Transverse colon (tissue), 4 donors: ENCODE measurements around the gene BIK. TPM values are rescaled to one million over a fixed set of nuclear protein-coding genes. Genes with fewer than 3 reads are reported as not detected.

Experiments
- DNase-seq: peaks from one replicate; pipeline ENCODE4 v3.0.0-alpha.2; 2019
- H3K27ac ChIP-seq, 4 donors: fragments of 200-600 bp; sonication (generic); 2 replicates each; pipeline ENCODE4 v1.5.1; 2016 to 2018; ENCODE audit warnings: inconsistent platforms in 4 of 4
- H3K27me3 ChIP-seq: fragments of 200-600 bp; sonication (generic); 2 replicates; pipeline ENCODE4 v1.5.1; 2017; ENCODE audit warnings: inconsistent platforms
- H3K36me3 ChIP-seq, 4 donors: fragments of 200-600 bp; sonication (generic); 2 replicates each; pipeline ENCODE4 v1.5.1; 2017 to 2019; ENCODE audit warnings: inconsistent platforms in 4 of 4
- H3K4me1 ChIP-seq, 4 donors: fragments of 200-600 bp; sonication (generic); 2 replicates each; pipeline ENCODE4 v1.5.1; 2017 to 2020; ENCODE audit warnings: inconsistent platforms in 4 of 4
- H3K4me3 ChIP-seq, 4 donors: fragments of 200-600 bp; sonication (generic); 1 replicate in 1 of 4; 2 replicates in 3 of 4; pipeline versions ENCODE4 v1.5.1 to v1.6.1; 2017 to 2019; ENCODE audit warnings: inconsistent platforms in 4 of 4
- H3K9me3 ChIP-seq, 2 donors: fragments of 200-600 bp; sonication (generic); 2 replicates each; pipeline ENCODE4 v1.5.1; 2017 to 2019; ENCODE audit warnings: inconsistent platforms in 2 of 2
- EP300 ChIP-seq: sonication (generic); formaldehyde crosslinking; IDR thresholded peaks from one replicate; pipeline ENCODE4 v1.6.1; 2017; ENCODE audit warnings: antibody characterized with exemption, low read depth
- POLR2A ChIP-seq: fragments of 450-650 bp; IDR thresholded peaks from one replicate; pipeline ENCODE4 v1.6.1; 2016; ENCODE audit warnings: antibody characterized with exemption, mild to moderate bottlenecking, moderate library complexity
- POLR2AphosphoS5 ChIP-seq, 3 donors: sonication (generic); formaldehyde crosslinking; IDR thresholded peaks; one replicate each; pipeline ENCODE4 v1.6.1; 2016; ENCODE audit warnings: antibody characterized with exemption in 3 of 3
- WGBS, 2 donors: methylation state at CpG; one replicate each; pipeline ENCODE4 v1.1.5; 2018; ENCODE audit warnings: low coverage in 1 of 2; 5-methylcytosine and 5-hydroxymethylcytosine counted together
- in situ Hi-C, 4 donors: fragments of 200-750 bp; cut with MboI; loops; one replicate each; pipeline versions ENCODE4 v1.15.0 to v1.15.1; 2017; ENCODE audit warnings: low sequenced_read_pairs in 3 of 4, low pct_ligation_motif_present in 1 of 4, low pct_unique_long_range_greater_than_20kb in 1 of 4
- intact Hi-C: fragments of 100-400 bp; cut with DNase I; formaldehyde crosslinking; loops from one replicate; pipeline ENCODE4 v1.15.1; 2023; ENCODE audit warnings: low total_unique reads
- total RNA-seq, 4 donors: library from RNA; depleted of rRNA; stranded (reverse); fragments of >200 nt; gene quantifications; one replicate each; pipeline ENCODE4 v1.1.0, GENCODE V29; 2016
- TF ChIP-seq, protein P1 (sequence below), 5 experiments: fragments of 200-600 bp in 3 of 5; fragments of 450-650 bp in 2 of 5; sonication (generic) in 3 of 5; IDR thresholded peaks; 1 replicate in 2 of 5; 2 replicates in 3 of 5; pipeline ENCODE4 v1.5.1; 2016 to 2017; ENCODE audit warnings: antibody characterized with exemption in 5 of 5, inconsistent platforms in 3 of 5, mild to moderate bottlenecking in 2 of 5, moderate library complexity in 1 of 5

Gene BIK
- total RNA-seq = 10 to 100 TPM; 10.1 to 23.5 (median 14.4) TPM

- in situ Hi-C loops (no loop called here), intact Hi-C loops (no loop called here)
- TF ChIP-seq POLR2AphosphoS5 (IDR thresholded peaks at IDR 0.05) (peak in 2 of 3 donors; percentile 40 to 41), EP300 (no peak), POLR2A (peak; percentile 48)
- TF ChIP-seq, protein P1, sequence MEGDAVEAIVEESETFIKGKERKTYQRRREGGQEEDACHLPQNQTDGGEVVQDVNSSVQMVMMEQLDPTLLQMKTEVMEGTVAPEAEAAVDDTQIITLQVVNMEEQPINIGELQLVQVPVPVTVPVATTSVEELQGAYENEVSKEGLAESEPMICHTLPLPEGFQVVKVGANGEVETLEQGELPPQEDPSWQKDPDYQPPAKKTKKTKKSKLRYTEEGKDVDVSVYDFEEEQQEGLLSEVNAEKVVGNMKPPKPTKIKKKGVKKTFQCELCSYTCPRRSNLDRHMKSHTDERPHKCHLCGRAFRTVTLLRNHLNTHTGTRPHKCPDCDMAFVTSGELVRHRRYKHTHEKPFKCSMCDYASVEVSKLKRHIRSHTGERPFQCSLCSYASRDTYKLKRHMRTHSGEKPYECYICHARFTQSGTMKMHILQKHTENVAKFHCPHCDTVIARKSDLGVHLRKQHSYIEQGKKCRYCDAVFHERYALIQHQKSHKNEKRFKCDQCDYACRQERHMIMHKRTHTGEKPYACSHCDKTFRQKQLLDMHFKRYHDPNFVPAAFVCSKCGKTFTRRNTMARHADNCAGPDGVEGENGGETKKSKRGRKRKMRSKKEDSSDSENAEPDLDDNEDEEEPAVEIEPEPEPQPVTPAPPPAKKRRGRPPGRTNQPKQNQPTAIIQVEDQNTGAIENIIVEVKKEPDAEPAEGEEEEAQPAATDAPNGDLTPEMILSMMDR (IDR thresholded peaks at IDR 0.05) = peak in 2 of 5 experiments; percentile 13 to 18
- Histone ChIP-seq H3K27ac (peak within 1 kb of the TSS; percentile 47 to 69 (median 58)), H3K36me3 (no peaks in the 10 kb centered on the region), H3K27me3 (peaks cover 33% of the 10 kb centered on the region), H3K4me1 (peaks cover 14 to 40% (median 37%) of the 10 kb centered on the region in 4 donors), H3K9me3 (no peaks in the 10 kb centered on the region), H3K4me3 (peak within 1 kb of the TSS; percentile 47 to 70 (median 58))
- WGBS, 2 donors = 0 to 1% methylated on average over 2 to 48 of the region's 49 CpGs
- peak; percentile 75 for DNase-seq
Measured at GRCh38 chr22:43110444-43110926, at the start of gene BIK. TSS of gene BIK (plus strand) at chr22:43110750. CDS start at chr22:43124023, 13,273 bp downstream.

- Histone ChIP-seq H3K4me3 (no peak overlapping the region), H3K36me3 (no peaks in the 10 kb centered on the region), H3K4me1 (no peaks in the 10 kb centered on the region), H3K27ac (no peak overlapping the region), H3K27me3 (no peaks in the 10 kb centered on the region), H3K9me3 (no peaks in the 10 kb centered on the region)
- in situ Hi-C loops = no loop called here
- no peak for DNase-seq
- 88% methylated on average over 7 of the region's 7 CpGs; no CpG with 5 or more reads in 1 of the 2 donors for WGBS, 2 donors
- TF ChIP-seq POLR2AphosphoS5 (IDR thresholded peaks at IDR 0.05) = no peak
- TF ChIP-seq, protein P1 (IDR thresholded peaks at IDR 0.05) = no peak
- no peak for TF ChIP-seq POLR2A
- TF ChIP-seq EP300 = no peak
- intact Hi-C loops = no loop called here
Measured at GRCh38 chr22:43066134-43066533, 44.4 kb upstream of the BIK start.

DNA sequence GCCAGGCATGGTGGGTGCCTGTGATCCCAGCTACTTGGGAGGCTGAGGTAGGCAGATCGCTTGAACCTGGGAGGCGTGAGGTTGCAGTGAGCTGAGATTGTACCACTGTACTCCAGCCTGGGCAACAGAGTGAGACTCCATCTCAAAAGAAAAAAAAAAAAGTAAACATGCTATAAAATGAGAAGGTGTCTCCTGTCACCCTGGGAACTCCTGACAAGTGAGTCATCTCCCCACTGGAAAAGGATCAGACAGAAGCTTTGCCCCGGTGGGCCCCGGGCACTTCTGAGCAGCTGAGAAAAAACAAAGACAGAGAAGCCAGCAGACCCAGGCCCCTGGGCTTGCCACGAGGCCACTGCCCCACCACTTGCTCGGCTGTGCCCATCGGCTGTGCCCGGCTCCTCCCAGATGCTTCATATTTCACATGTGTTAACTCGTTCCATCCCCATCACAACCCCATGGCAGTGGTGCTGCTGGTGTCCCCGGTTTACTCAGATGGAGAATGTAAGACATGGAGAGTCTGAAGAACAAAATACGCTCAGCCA, 43.6 kb upstream of the BIK start:
- Histone ChIP-seq H3K27me3 (no peaks in the 10 kb centered on the region), H3K4me1 (no peaks in the 10 kb centered on the region), H3K9me3 (no peaks in the 10 kb centered on the region), H3K27ac (no peak overlapping the region), H3K36me3 (no peaks in the 10 kb centered on the region), H3K4me3 (no peak overlapping the region)
- WGBS, 2 donors = 83% methylated on average over 11 of the region's 11 CpGs; no CpG with 5 or more reads in 1 of the 2 donors
- no peak for DNase-seq
- intact Hi-C loops = no loop called here
- in situ Hi-C loops = no loop called here
- TF ChIP-seq, protein P1 (IDR thresholded peaks at IDR 0.05) = no peak
- no peak for TF ChIP-seq POLR2AphosphoS5 (IDR thresholded peaks at IDR 0.05)
- no peak for TF ChIP-seq EP300
- TF ChIP-seq POLR2A = no peak

- no peaks in the 10 kb centered on the region for H3K36me3 ChIP-seq
- DNase-seq = peak; percentile 19
- no peak overlapping the region for H3K4me3 ChIP-seq
- no peak overlapping the region for H3K27ac ChIP-seq
- in situ Hi-C loops = no loop called here
- TF ChIP-seq, protein P1 (IDR thresholded peaks at IDR 0.05) = no peak
- TF ChIP-seq POLR2A (no peak), POLR2AphosphoS5 (IDR thresholded peaks at IDR 0.05) (no peak), EP300 (no peak)
- H3K9me3 ChIP-seq = no peaks in the 10 kb centered on the region
- WGBS, 2 donors = 64 to 100% methylated on average over 1 to 20 of the region's 20 CpGs
- peaks cover 0 to 13% (median 3%) of the 10 kb centered on the region in 4 donors for H3K4me1 ChIP-seq
- no peaks in the 10 kb centered on the region for H3K27me3 ChIP-seq
- intact Hi-C loops = no loop called here
Measured at GRCh38 chr22:43077121-43077877, 33.3 kb upstream of the BIK start.
